Muscle of back (tissue), 11 donors: Measurements from ENCODE around the gene PITX2. TPM values are rescaled to one million over a fixed set of nuclear protein-coding genes. Genes with fewer than 3 reads are reported as not detected.
"Not testable (repeated sequence)": the region's sequence is repeated elsewhere in the genome, so short reads cannot be mapped to it uniquely, and the experiment has no call there.

Experiments
- DNase-seq, 3 donors: peaks; one replicate each; pipeline versions ENCODE4 v3.0.0 to v3.0.0-alpha.2; 2013
- polyA plus RNA-seq, 10 donors: library from polyadenylated mRNA; unstranded; fragments of 120-200 nt; gene quantifications; one replicate each; pipeline ENCODE4 v1.2.1, GENCODE V29; 2013; ENCODE audit not compliant: insufficient read length in 10 of 10

PITX2 gene
- polyA plus RNA-seq, 10 donors: 28.6 to 56.7 (median 38.8) TPM

- DNase-seq: peak in 1 of 3 donors; percentile 26
Observed at GRCh38 chr4:110614173-110614963, 8.5 kb downstream of the PITX2 start.

GRCh38 chr4:110613745-110614144 is 9.1 kb downstream of the PITX2 start:
- DNase-seq: peak in 1 of 3 donors; percentile 2

GRCh38 chr4:110612631-110613269 is 10.1 kb downstream of the PITX2 start:
- peak in 1 of 3 donors; percentile 17 for DNase-seq

GRCh38 chr4:110611968-110612447 is 10.9 kb downstream of the PITX2 start:
- DNase-seq: peak in 1 of 3 donors; percentile 22

GRCh38 chr4:110610940-110611831 is 11.7 kb downstream of the PITX2 start:
- peak in 1 of 3 donors; percentile 47 for DNase-seq

- peak in 1 of 3 donors; percentile 2 for DNase-seq
Observed at GRCh38 chr4:110610620-110610939, 12.3 kb downstream of the PITX2 start.

GRCh38 chr4:110609044-110609750 is 13.7 kb downstream of the PITX2 start:
- peak in 1 of 3 donors; percentile 5 for DNase-seq

- no peak for DNase-seq
Observed at GRCh38 chr4:110605077-110605476, 17.8 kb downstream of the PITX2 start.

- DNase-seq: no peak
Observed at GRCh38 chr4:110602061-110602460, 20.8 kb downstream of the PITX2 start.

GRCh38 chr4:110597582-110597981 is 25.3 kb downstream of the PITX2 start:
- no peak for DNase-seq

GRCh38 chr4:110596431-110596830 is 26.4 kb downstream of the PITX2 start:
- DNase-seq: no peak

- DNase-seq: no peak
Observed at GRCh38 chr4:110595583-110595982, 27.3 kb downstream of the PITX2 start.

GRCh38 chr4:110589297-110589696 is 33.6 kb downstream of the PITX2 start:
- DNase-seq: no peak

- no peak for DNase-seq
Observed at GRCh38 chr4:110587666-110588285, 35.1 kb downstream of the PITX2 start.

- DNase-seq: peak; percentile 21 to 40 (median 38)
Observed at GRCh38 chr4:110586131-110586850, 36.6 kb downstream of the PITX2 start.

GRCh38 chr4:110576696-110577095 is 46.2 kb downstream of the PITX2 start:
- not testable (repeated sequence) for DNase-seq
